HG02571 (cell line): ENCODE measurements around the gene IFI16.
"Not testable (repeated sequence)": the region's sequence is repeated elsewhere in the genome, so short reads cannot be mapped to it uniquely, and the experiment has no call there.

Source experiments
- ATAC-seq: cut with Tn5 transposase; IDR thresholded peaks from one replicate; pipeline ENCODE4 v1.9.1; 2021; ENCODE audit warnings: mild to moderate bottlenecking, moderate library complexity; ENCODE audit not compliant: unreplicated experiment

Gene IFI16

DNA sequence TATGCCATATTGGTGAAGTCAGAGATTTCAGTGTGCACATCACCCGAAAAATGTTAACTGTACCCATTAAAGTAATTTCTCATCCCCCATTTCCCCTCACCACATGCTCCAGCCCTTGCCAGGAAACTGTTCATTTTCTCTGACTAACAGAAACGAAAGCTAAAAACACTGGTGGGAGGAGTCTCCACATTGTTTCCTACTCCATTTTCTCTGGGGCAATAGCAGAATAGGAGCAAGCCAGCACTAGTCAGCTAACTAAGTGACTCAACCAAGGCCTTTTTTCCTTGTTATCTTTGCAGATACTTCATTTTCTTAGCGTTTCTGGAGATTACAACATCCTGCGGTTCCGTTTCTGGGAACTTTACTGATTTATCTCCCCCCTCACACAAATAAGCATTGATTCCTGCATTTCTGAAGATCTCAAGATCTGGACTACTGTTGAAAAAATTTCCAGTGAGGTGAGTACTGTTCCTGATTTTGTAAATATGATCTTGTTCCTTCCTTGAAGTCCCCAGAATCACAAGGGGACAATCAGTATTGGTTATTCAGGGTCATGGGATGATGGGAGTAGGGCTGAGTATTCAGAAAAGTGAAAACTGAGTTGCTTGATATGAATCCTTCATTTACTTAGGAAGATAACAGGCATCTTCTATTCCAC lies at the start of gene IFI16:
TSS of gene IFI16 (plus strand) at position 204 of the 658 bp plus-strand sequence. CDS start 4,774 bp downstream, outside the sequence.
- peak; percentile 75 for ATAC-seq

DNA sequence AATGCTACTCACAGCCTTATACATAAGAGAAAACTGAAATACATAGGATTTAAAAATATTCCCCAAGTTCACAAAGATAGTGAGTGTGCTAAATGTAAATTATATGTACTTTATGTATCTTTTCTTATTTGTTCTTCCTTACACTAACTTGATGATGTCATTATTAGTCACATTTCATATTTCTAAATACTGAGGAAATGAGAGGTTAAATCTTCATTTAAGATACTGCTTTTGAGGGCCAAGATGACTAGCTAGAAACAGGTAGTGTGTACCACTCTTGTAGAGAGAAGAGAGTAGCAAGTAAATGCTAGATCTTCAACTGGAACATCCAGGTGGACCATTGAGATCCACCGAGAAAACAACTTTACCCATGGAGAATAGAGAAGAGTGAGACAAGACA lies 48.5 kb upstream of the IFI16 start:
- ATAC-seq, result no peak

DNA sequence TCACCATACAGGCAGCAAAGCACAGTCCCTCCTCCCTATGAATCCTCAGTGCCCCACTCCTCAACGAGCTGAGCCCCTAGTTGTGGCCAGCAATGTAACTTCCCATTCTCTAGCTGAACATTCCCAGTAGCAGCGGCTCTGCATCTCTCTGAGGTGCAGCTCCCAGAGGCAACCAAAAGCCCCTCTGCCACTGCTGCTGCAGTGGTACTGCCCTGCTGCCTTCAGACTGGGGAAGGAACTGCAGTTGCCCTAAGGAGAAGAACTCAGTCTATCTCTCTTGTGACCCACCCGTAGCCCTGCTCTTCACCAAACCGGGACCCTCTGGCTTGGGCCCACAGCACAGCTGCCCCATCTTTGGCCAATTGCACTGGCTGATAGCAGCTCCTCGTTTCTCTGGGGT lies 46.7 kb upstream of the IFI16 start:
- no peak for ATAC-seq

DNA sequence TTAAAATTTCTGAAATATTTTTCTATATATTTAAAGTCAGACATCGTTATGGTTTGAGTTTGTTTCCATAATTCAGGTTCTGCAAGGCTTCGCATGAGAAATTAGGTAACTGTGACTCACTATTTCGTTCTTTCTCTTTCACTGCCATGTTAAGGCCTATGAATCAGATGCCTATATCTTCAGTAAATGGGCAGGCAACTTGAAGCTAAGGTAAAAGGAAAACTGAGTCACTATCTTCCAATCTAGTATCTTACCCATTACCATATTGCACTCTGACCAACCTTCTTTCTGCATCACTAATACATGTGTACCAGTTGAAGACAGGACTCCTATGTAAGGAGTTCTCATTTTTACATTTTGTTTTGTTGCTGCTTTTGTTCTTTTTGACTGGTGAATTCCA lies 40.5 kb upstream of the IFI16 start:
- no peak for ATAC-seq

DNA sequence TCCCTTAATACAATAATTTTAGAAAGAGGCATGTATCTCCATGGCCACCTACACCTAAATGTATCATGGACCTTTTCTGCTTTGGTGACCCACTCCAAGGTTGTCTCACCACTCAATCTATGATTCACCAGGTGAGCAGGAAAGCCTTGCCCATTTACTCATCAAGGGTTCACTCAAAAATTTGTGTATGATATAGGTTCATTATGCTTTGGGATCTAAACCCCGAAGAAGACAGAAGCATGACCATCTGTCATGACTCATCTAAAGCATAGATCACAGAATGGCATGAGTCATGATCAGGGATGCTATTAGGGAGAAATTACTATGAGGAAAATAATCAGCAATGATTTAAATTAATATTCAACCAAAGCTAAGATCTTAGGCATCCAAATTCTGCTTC lies 39.9 kb upstream of the IFI16 start:
- ATAC-seq, result no peak

DNA sequence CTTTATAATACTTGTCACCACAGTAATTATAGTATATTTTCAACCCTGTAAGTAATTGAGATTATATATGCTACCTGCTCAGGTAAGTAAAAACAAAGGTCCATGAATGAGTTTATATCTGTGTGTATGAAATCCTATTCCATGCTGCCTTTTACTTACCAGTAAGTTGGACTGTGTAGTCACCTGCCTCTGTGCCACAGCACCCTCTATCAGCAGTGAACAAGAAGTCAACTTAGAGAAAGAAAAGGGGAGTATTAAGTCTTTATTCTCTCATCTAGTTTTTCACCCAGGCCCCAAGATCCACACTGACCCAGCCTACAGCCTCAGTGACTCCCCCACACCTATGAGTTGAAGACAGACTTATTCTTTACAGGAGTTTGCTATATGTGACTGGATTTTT lies 36.9 kb upstream of the IFI16 start:
- ATAC-seq, result no peak

DNA sequence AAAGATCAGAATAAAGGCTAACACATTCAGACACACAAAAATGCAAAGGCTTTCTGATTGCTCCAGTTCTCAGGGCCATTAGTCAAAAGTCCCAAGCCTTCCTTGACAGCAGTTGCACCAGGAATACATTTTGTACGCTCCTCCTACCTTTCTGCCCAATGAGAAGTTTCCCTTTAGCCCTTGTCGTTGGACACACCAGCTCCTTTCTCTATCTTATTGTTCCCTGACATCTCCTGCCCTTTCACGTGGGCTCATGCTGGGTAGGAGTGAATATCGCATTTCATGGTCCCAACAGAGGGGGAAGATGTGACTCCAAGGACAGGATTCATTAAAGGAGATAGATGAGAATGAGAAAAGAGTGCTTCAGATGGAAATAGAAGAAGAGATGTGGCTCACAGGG lies 33.5 kb upstream of the IFI16 start:
- no peak for ATAC-seq

DNA sequence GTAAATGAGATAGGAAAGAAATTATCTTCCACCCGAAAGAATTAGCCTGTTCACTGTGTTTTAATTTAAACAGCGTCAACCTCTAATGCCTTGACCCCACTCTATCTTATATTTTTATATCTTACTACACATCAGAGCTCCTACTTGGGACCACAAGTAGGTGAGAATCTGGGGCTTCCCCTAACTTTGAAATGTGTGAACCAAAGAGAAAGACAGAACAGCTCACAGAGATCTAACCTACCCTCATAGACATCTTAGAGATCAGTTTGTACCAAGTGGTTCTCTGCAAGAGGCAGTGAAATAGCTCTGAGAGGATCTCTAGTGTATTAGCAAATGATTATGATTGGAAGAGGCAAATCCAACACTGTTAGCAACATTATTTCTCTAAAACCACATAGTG lies 31.0 kb upstream of the IFI16 start:
- ATAC-seq, result no peak

DNA sequence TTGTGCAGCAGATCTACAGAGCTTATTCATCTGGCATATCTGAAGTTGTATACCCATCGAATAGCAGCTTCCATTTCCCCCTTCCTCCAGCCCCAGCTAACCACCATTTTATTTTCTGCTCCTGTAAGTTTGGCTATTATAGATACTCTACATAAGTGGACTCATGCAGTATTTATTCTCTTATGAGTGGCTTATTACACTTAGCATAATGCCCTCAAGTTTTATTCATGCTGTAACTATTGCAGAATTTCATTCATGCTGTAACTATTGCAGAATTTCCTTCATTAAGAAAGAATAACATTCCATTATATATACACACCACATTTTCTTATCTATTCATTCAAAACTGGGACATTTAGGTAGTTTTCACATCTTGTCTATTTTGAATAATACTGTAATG lies 30.5 kb upstream of the IFI16 start:
- ATAC-seq, result no peak

DNA sequence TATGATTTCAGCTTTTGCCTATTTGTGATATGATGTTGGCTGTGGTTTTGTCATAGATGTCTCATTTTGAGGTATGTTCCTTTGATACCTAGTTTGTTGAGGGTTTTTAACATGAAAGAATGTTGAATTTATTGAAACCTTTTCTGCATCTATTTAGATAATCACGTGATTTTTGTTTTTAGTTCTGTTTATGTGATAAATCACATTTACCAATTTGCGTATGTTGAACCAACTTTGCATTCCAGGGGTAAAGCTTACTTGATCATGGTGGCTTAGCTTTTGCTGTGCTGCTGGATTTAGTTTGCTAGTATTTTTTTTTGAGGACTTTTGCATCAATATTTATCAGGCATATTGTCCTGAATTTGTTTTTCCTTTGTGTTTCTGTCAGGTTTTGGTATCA lies 26.5 kb upstream of the IFI16 start:
- ATAC-seq, result no peak

DNA sequence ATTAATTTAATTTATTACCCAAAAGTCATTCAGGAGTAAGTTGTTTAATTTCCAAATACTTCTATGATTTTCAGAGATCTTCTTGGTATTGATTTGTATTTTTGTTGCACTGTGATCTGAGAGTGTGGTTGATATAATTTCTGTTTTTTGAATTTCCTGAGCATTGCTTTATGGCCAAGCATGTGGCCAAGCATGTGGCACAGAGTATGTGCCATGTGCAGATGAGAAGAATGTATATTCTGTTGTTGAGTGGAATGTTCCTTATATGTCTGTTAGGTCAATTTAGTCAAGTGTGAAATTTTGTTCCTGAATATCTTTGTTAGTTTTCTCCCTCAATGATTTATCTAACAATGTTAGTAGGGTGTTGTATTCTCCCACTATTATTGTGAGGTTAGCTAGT lies 25.3 kb upstream of the IFI16 start:
- no peak for ATAC-seq

DNA sequence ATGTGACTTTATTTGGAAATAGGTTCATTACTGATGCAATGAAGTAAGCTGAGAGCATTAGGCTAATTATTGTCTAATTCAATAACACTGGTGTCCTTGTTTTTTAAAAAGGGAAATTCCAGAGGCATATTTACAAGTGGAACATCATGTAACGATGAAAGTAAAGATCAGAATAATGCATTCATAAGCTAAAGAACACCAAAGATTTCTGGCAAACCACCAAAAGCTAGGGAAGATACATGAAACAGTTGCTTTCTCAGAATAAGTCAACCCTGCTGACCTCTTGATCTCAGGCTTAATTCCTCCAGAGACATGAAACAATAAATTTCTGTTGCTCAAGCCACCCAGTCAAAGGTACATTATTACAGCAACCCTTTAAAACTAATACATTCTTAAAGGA lies 20.3 kb upstream of the IFI16 start:
- no peak for ATAC-seq

DNA sequence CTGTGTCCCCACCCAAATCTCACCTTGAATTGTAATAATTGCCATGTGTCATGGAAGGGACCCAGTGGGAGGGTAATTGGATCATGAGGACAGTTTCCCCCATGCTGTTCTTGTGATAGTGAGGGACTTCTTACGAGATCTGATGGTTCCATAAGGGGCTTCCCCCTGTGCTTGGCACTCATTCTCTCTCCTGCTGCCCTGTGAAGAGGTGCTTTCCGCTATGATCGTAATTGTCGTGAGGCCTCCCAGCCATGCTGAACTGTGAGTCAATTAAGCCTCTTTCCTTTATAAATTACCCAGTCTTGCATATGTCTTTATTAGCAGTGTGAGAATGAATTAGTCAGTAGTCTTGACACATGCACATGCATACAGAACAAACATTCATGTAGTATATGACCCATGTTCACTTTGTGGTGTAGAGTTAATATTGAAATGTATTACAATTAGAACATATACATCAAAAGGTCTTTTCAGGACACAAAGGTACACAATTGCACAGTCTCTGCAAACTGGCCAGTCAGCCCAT lies 16.9 kb upstream of the IFI16 start:
- ATAC-seq, result no peak

DNA sequence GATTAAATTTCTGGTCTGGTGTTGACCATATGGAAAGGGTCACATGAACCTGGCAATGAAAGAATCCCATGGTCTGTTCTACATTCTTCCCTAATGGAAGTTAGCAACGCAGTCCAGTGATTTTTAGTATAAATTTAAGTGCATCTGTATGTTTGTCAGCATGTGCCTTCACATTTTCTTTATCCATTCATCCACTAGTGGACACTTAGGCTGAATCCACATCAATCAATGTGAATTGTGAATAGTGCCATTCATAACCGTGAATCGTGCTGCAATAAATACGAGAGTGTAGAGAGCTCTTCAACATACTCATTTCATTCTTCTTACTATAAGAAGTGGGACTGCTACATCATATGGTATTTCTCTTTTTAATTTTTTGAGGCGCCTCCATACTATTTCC lies 12.7 kb upstream of the IFI16 start:
- no peak for ATAC-seq

DNA sequence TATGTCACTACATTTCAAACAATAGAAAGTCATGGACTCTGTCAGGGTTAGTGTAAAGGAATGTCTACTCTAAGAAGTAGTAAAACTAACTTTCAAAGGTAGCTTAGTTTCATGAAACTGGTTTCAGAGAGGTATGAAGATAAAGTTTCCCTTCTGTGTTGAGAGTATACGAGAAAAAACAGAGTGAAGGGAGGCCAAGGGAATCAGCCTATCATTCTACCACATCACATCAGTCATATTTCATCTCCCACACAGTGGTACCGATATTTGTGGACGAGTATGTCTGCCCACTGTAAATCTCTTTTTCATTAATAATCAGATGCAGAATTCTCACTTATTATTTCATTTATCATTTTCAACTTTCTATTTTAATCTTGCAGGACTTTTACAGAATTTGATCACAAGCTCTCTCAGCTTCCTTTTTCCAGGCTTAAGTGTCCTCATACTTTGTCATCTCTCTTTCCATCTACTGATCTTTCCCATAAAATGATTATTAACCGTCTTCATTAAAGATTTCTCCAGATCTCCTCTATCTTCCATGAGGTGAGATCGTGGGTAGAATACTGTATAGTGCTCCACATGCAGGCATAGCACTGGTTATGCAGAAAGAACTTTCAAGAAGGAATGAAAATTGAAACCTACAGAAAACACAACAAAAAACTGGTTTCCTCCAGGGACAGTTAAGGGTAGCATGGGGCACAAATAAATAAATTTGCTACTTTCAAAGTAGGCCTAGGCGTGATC lies 11.5 kb upstream of the IFI16 start:
- no peak for ATAC-seq

DNA sequence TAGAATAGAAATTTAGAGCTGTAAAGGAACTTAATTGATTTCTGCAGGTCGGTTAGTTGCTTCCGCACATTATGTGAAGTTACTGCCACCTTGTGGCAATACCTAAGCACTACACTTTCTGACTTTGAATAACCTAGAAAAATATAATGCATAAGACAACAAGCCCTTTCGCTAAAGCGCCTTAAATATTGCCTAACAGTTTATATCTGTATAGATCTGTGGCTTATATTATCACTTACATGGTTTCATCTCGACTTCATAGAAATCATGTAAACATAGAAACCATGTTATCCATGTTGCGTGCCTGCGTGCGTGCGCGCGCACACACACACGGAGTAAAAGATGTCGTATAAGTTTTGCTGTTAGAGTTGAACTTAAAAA lies 10.9 kb upstream of the IFI16 start:
- no peak for ATAC-seq

DNA sequence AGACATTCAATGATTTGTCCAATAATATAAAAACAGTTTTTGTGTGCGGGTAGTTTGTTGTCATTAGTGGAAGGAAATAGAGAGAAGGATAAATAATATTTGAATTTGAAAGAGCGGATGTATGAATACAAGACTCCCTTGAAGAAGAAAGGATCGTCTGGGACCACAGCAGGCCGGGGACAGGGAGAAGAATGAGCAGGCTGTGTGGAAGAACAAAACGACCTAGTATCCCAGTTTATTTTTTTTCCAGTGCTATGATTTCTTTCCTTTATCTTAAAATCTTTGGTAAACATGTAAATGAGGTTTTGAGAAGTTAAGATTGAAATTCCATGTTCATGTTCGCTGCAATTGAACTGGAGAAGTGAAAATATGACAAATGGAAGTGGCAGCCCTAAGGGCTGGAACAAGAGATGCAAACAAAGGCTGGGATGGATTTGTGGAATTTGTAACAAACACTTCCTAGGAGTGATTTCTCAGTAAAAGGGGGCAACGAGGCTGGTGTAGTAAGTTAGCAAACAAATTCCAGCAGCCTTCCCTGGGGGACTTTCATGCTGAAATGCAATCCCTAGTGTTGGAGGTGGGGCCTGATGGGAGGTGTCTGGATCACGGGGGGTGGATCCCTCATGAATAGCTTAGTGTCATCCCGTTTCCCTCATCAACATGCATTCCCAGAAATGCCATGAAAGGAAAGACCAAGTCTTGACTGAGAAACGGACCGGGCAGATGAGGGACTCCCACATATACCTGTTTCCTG lies 10.2 kb upstream of the IFI16 start:
- no peak for ATAC-seq

DNA sequence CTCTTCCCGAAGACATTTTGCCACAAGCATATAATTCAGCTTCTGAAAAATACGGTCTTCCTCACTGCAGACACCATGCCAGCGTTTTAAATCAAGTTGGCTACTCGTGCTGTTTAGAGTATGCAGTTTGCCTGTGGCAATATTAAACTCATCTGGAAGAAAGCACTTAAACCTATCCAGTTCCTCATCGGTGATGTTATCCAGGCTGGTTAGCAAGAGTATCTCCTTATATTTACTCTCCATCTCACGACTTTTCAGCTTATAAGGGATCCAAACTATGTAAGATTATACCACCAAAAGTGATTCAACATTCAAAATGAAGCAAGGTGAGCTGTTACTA lies 9.7 kb upstream of the IFI16 start:
- no peak for ATAC-seq

DNA sequence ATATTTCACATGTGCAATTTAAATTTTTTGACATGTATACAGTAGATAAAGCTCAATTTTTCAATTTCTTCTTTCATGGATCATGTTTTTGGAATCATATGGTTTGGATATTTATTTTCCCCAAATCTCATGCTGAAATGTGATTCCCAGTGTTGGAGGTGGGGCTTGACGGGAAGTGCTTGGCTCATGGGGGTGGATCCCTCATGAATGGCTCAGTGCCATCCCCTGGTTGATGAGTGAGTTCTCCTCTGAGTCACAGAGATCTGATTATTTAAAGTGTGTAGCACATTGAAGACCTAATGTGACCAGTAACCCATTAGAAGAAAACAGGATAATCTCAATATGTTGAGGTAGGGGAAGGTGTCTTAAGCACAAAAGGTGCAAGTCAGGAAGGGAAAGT lies 9.1 kb upstream of the IFI16 start:
- no peak for ATAC-seq

DNA sequence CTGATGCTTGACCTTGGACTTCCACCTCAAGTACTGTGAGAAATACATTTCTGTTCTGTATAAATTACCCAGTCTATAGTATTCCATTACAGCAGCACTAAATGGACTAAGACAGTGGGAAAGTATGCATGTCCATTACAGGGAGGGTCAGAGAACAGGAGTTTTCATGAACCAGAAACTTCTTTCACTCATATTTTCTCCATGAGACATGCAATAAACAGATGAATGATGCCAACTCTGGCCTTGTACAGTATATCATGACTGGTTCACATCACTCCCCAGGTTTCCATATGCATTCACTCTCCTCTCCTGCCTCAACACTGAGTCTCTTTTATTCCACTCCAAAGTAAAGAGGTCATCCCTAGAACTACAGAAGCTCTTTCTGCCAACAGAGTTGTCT lies 4.5 kb upstream of the IFI16 start:
- ATAC-seq, result no peak

DNA sequence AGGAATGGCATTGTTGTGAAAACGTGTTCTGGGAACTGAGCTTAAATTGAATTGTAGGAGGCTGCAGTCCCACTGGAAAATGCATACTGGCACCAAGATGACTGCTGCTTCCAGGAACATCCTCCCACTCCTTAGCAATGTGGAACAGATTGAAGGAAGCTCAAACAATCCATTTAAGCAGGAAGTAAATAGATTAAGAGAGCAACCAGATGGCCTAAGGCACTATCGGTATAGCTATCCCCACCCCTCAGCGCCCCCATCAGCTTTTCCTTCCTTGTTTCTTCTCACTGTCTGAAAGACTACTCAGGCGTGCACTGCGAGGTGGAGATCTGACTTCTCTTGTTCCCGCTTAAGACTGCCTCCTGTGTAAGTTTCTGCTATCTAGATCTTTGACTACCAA lies 4.0 kb upstream of the IFI16 start:
- no peak for ATAC-seq

DNA sequence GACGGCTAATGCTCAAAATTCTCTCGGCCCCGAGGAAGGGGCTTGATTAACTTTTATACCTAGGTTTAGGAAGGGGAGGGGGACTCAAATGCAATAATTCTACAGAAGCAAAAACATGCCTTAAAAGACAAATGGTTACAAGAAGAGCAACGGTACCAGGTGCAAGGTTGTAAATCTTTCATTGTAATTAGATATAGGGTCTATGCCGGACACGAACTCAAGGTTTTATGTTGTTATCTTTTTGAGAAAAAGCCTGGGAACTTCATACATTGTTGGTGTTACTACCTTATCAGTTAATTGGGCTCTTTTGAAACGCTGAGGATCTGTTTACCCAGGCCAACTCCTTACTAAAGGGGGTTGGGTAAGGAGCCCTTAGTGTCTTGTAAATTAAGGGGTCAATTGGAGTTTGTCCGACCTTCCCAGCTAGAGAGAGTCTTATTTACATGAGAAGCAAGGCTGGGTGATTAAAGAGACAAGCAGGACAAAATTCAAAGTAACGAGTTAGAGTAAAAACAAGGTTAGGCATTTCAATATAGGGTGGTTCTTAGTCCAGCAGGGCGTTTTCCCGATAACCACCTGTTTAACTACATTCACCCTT lies 3.4 kb upstream of the IFI16 start:
- not testable (repeated sequence) for ATAC-seq
